ENCODE results near the gene IDI2. TPM values are rescaled to one million over a fixed set of nuclear protein-coding genes. Genes with fewer than 3 reads are reported as not detected.
"Not testable (repeated sequence)": the region's sequence is repeated elsewhere in the genome, so short reads cannot be mapped to it uniquely, and the experiment has no call there.

IDI2 gene
- total RNA-seq, 4 donors from 2014 or later: not detected

DNA sequence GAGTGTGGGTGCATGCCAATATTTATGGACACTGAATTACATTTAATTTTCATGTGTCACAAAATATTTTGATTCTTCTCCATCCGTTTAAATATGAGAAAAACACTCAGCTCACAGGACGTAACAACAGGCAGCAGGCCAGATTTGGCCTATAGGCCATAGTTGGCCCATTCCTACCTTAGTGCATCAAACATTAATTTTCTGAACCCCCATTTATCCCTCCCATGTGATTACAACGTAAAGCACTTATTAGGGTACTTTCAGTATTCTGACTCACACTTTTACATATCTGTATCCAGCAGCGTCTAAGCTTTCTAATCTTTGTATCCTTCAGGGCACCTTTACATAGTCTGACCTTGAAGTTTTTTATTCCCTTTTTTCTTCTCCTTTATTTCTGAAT lies 19.3 kb upstream of the IDI2 start:
- Histone ChIP-seq H3K9me3 (no peaks in the 10 kb centered on the region), H3K36me3 (peaks cover 5 to 10% of the 10 kb centered on the region in 2 donors), H3K4me1 (peaks cover 6 to 9% of the 10 kb centered on the region in 2 donors), H3K27me3 (no peaks in the 10 kb centered on the region), H3K27ac (no peak overlapping the region), H3K4me3 (replicated peaks in 1 of 3) (no peak overlapping the region)
- no peak for TF ChIP-seq POLR2A (IDR thresholded peaks at IDR 0.05)
- TF ChIP-seq, protein P1, sequence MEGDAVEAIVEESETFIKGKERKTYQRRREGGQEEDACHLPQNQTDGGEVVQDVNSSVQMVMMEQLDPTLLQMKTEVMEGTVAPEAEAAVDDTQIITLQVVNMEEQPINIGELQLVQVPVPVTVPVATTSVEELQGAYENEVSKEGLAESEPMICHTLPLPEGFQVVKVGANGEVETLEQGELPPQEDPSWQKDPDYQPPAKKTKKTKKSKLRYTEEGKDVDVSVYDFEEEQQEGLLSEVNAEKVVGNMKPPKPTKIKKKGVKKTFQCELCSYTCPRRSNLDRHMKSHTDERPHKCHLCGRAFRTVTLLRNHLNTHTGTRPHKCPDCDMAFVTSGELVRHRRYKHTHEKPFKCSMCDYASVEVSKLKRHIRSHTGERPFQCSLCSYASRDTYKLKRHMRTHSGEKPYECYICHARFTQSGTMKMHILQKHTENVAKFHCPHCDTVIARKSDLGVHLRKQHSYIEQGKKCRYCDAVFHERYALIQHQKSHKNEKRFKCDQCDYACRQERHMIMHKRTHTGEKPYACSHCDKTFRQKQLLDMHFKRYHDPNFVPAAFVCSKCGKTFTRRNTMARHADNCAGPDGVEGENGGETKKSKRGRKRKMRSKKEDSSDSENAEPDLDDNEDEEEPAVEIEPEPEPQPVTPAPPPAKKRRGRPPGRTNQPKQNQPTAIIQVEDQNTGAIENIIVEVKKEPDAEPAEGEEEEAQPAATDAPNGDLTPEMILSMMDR (IDR thresholded peaks at IDR 0.05): no peak
- no peak for DNase-seq
- 73 to 95% methylated on average over 4 of the region's 4 CpGs for WGBS, 2 donors
- intact Hi-C loops (cut with DNase I): loop anchor here (5.0 kb wide), 1 partner anchor 118 kb away; no protein-coding TSS in a partner anchor

DNA sequence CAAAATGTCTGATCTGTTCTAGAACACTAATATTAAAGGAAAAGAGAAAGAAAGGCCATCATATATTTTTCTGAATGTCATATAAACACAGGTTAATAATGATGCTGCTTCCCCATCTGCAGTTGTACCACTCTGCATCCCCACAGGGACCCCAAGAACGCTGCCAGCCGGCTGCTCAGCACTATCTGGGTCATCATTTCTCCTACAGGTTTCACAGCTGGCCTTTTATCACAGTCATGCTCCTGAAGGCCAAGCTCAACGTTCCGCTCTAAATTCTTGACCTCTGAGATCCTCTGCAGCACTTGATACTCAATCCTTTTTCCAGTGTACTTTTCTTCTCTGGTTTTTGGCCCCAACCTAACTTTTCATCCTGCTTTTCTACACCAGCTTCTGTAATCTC lies 18.5 kb upstream of the IDI2 start:
- DNase-seq: no peak
- intact Hi-C loops (cut with DNase I): loop anchor here (5.0 kb wide), 1 partner anchor 117 kb away; no protein-coding TSS in a partner anchor
- Histone ChIP-seq H3K4me3 (replicated peaks in 1 of 3) (no peak overlapping the region), H3K27me3 (no peaks in the 10 kb centered on the region), H3K9me3 (no peaks in the 10 kb centered on the region), H3K27ac (peak overlapping the region in 2 of 3 donors; percentile 41 to 57), H3K4me1 (peaks cover 6 to 7% of the 10 kb centered on the region in 2 donors), H3K36me3 (peaks cover 5 to 10% of the 10 kb centered on the region in 2 donors)
- TF ChIP-seq, protein P1 (IDR thresholded peaks at IDR 0.05): no peak
- TF ChIP-seq POLR2A (IDR thresholded peaks at IDR 0.05): no peak
- WGBS, 2 donors: 82 to 83% methylated on average over 4 of the region's 4 CpGs

DNA sequence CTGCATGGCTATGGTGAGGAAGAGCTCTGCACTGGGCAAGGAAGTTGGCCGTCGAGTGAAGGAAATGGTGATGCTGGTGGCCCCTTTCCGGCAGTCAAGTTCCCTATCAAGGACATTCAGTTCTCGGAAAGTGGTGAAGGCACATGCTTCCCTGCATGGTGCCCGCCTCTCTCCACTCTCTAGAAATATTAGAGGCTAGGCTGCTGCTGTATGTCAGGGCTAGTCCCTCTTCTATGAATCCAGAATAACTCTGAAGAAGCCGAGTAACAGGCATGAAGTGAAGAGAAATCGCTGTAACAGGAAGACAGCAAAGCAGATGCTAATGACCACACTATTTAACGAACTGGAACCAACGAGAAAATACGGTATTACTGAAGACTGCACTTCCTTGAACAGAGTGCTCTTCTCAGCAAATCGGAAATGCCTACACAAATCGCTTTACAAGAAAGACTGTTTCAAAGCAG lies 17.9 kb upstream of the IDI2 start:
- Histone ChIP-seq H3K4me1 (peaks cover 6 to 7% of the 10 kb centered on the region in 2 donors), H3K27me3 (no peaks in the 10 kb centered on the region), H3K4me3 (replicated peaks in 1 of 3) (no peak overlapping the region), H3K36me3 (peaks cover 5 to 10% of the 10 kb centered on the region in 2 donors), H3K9me3 (no peaks in the 10 kb centered on the region), H3K27ac (peak overlapping the region; percentile 9 to 57 (median 41))
- 72 to 75% methylated on average over 12 of the region's 12 CpGs for WGBS, 2 donors
- DNase-seq: no peak
- TF ChIP-seq, protein P1 (IDR thresholded peaks at IDR 0.05): no peak
- peak in 1 of 2 donors; percentile 20 for TF ChIP-seq POLR2A (IDR thresholded peaks at IDR 0.05)
- intact Hi-C loops (cut with DNase I): loop anchor here (5.0 kb wide), 1 partner anchor 116 kb away; no protein-coding TSS in a partner anchor

DNA sequence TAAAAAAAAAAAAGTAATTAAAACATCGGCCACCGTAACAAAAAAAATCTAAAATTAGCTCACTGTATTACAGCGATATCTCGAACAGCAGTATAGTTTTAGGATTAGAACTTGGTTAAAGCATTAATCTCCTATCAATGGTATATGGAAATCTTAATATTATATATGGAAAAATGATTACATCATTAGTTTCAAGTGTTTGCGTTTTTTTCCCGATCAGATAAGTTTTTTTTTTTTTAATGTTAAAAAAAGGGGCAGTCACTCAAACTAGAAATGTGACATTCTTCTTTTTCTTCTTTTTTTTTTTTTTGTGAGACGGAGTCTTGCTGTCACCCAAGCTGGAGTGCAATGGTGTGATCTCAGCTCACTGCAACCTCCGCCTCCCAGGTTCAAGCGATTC lies 15.9 kb upstream of the IDI2 start:
- peaks cover 5 to 10% of the 10 kb centered on the region in 2 donors for H3K36me3 ChIP-seq
- H3K4me3 ChIP-seq (replicated peaks in 1 of 3): no peak overlapping the region
- H3K27ac ChIP-seq: no peak overlapping the region
- H3K27me3 ChIP-seq: no peaks in the 10 kb centered on the region
- intact Hi-C loops (cut with DNase I): loop anchor here (5.0 kb wide), 1 partner anchor 114 kb away; no protein-coding TSS in a partner anchor
- WGBS, 2 donors: 96% methylated on average over 9 of the region's 9 CpGs
- no peak for DNase-seq
- H3K9me3 ChIP-seq: no peaks in the 10 kb centered on the region
- TF ChIP-seq, protein P1 (IDR thresholded peaks at IDR 0.05): no peak
- TF ChIP-seq POLR2A (IDR thresholded peaks at IDR 0.05): no peak
- H3K4me1 ChIP-seq: no peaks in the 10 kb centered on the region

DNA sequence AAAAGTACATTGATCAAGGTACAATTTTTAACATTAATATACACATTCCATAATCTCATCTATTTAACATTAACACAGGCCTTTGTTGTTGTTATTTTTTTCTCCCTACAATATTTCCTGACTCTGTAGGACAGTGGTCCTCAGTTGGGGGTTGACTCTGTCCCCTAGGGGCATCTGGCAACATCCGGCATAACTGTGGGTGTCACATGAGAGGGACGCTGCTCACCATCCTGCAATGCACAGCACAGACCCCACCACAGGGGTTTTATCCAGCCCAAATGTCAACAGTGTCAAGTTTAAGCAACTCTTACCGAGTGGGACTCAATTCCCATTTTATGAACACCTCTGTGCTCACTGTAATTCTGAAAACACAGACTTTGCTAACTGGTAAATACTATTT lies 14.5 kb upstream of the IDI2 start:
- intact Hi-C loops (cut with DNase I): loop anchor here (5.0 kb wide), 1 partner anchor 113 kb away; no protein-coding TSS in a partner anchor
- WGBS, 2 donors: 87 to 92% methylated on average over 3 of the region's 3 CpGs
- TF ChIP-seq, protein P1 (IDR thresholded peaks at IDR 0.05): no peak
- TF ChIP-seq POLR2A (IDR thresholded peaks at IDR 0.05): no peak

DNA sequence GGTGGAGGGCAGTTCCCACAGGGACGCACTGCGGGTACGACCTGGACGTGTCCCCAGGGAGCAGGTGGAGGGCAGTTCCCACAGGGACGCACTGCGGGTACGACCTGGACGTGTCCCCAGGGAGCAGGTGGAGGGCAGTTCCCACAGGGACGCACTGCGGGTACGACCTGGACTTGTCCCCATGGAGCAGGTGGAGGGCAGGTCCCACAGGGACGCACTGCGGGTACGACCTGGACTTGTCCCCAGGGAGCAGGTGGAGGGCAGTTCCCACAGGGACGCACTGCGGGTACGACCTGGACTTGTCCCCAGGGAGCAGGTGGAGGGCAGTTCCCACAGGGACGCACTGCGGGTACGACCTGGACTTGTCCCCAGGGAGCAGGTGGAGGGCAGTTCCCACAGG lies 13.1 kb upstream of the IDI2 start:
- H3K4me1 ChIP-seq; H3K27me3 ChIP-seq; H3K27ac ChIP-seq; H3K4me3 ChIP-seq (replicated peaks in 1 of 3); H3K9me3 ChIP-seq; intact Hi-C loops (cut with DNase I); DNase-seq: not testable (repeated sequence)
- peaks cover 5 to 10% of the 10 kb centered on the region in 2 donors for H3K36me3 ChIP-seq
- 100% methylated on average over 3 of the region's 20 CpGs; no CpG with 5 or more reads in 1 of the 2 donors for WGBS, 2 donors

More for the DNA sequence above, 14.5 kb upstream of the IDI2 start:
- DNase-seq: no peak
- H3K27ac ChIP-seq: no peak overlapping the region
- no peaks in the 10 kb centered on the region for H3K9me3 ChIP-seq
- no peaks in the 10 kb centered on the region for H3K27me3 ChIP-seq
- no peak overlapping the region for H3K4me3 ChIP-seq (replicated peaks in 1 of 3)
- peaks cover 5 to 10% of the 10 kb centered on the region in 2 donors for H3K36me3 ChIP-seq
- H3K4me1 ChIP-seq: no peaks in the 10 kb centered on the region

All from thyroid gland (tissue), 4 donors.